Endothelial cell of umbilical vein (primary cell): ENCODE measurements around the gene MTHFR.

Experiments used
- EZH2 ChIP-seq: IDR thresholded peaks from 2 replicates; pipeline ENCODE4 v1.6.1; 2012; ENCODE audit warnings: borderline replicate concordance, low read depth, mild to moderate bottlenecking, moderate library complexity, low read length, inconsistent platforms; ENCODE audit not compliant: severe bottlenecking
- GATA2 ChIP-seq: IDR thresholded peaks from 2 replicates; pipeline ENCODE4 v1.7.0; 2011; ENCODE audit warnings: low read depth, mild to moderate bottlenecking, moderate library complexity, mixed read lengths, low read length; ENCODE audit not compliant: insufficient read length, insufficient read depth
- MYC ChIP-seq: IDR thresholded peaks from one replicate; pipeline ENCODE4 v1.6.1; 2011; ENCODE audit warnings: mild to moderate bottlenecking, low read depth, low read length
- POLR2A ChIP-seq: IDR thresholded peaks from 2 replicates; pipeline ENCODE4 v1.6.1; 2012; ENCODE audit warnings: low read depth, mild to moderate bottlenecking, control low read depth, low read length
- POLR2AphosphoS5 ChIP-seq: IDR thresholded peaks from 2 replicates; pipeline ENCODE4 v1.6.1; 2012; ENCODE audit warnings: low read depth, mild to moderate bottlenecking, control low read depth, low read length, moderate library complexity; ENCODE audit not compliant: insufficient read depth
- TF ChIP-seq, protein P1 (sequence below), 2 donors: IDR thresholded peaks; 1 replicate in 1 of 2; 2 replicates in 1 of 2; pipeline ENCODE4 v1.5.1; 2011; ENCODE audit warnings: low read length in 2 of 2, mild to moderate bottlenecking in 2 of 2, moderate library complexity in 2 of 2, control low read depth in 1 of 2, inconsistent platforms in 1 of 2, low read depth in 1 of 2; ENCODE audit not compliant: insufficient read depth in 1 of 2; ENCODE audit errors: extremely low read depth in 1 of 2

DNA sequence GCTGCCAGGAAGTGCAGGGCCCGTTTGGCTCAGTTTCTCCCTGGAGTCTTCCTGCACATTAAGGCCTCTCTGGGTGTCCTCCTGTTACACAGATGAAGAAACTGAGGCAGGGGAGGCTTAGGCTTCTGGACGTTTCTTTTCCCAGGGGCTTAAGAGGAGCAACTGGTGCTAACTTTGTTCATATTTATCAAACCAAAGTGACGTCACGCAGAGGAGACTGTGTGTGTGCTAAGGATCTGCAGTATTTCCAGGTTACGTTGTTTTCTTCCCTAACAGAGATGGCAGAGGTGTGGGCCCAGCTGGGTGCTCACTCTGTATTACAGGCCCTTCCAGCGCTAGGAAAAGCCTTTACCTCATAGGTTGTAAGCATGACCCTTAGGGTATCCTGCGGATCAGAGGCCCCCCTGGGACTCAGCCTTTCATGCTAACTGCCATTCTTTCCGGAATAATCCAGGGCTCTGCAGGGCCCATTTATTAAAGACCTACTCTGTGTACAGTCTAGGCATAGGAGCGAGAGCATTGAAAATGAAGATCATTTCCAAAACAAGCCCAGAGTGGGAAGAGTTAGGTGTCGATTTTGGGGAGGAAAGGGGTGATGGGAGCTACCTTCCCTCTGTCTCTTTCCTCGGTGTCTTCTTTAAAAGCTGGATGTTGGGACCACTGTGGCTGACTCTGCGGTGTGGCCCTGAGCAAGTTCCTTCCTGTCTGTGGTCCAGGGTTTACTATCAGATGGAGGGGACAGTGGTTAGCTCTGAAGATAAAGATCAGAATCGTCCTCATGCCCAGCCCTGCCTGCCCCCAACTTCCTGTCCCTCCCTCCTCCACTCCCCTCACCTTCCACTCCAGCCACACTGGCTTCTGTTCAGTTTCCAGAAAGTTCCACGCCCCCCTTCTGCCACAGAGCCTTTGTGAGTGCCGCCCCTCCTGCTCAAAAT lies 65.2 kb downstream of the MTHFR start:
- TF ChIP-seq, protein P1, sequence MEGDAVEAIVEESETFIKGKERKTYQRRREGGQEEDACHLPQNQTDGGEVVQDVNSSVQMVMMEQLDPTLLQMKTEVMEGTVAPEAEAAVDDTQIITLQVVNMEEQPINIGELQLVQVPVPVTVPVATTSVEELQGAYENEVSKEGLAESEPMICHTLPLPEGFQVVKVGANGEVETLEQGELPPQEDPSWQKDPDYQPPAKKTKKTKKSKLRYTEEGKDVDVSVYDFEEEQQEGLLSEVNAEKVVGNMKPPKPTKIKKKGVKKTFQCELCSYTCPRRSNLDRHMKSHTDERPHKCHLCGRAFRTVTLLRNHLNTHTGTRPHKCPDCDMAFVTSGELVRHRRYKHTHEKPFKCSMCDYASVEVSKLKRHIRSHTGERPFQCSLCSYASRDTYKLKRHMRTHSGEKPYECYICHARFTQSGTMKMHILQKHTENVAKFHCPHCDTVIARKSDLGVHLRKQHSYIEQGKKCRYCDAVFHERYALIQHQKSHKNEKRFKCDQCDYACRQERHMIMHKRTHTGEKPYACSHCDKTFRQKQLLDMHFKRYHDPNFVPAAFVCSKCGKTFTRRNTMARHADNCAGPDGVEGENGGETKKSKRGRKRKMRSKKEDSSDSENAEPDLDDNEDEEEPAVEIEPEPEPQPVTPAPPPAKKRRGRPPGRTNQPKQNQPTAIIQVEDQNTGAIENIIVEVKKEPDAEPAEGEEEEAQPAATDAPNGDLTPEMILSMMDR (IDR thresholded peaks at IDR 0.05; ENCODE audit: extremely low read depth in 1 of 2, insufficient read depth in 1 of 2, low read depth in 1 of 2, low read length in 2 of 2), result no peak
- no peak for TF ChIP-seq EZH2
- TF ChIP-seq MYC, result no peak
- no peak for TF ChIP-seq POLR2A
- peak; percentile 60 for TF ChIP-seq GATA2
- no peak for TF ChIP-seq POLR2AphosphoS5
